IPS-11a (cell line): Measurements from ENCODE around the gene MYRIP.

Experiments
- H3K4me3 ChIP-seq: one replicate; pipeline ENCODE4 v1.5.1; 2013; ENCODE audit warnings: low read depth, low read length, control low read depth

Gene MYRIP

DNA sequence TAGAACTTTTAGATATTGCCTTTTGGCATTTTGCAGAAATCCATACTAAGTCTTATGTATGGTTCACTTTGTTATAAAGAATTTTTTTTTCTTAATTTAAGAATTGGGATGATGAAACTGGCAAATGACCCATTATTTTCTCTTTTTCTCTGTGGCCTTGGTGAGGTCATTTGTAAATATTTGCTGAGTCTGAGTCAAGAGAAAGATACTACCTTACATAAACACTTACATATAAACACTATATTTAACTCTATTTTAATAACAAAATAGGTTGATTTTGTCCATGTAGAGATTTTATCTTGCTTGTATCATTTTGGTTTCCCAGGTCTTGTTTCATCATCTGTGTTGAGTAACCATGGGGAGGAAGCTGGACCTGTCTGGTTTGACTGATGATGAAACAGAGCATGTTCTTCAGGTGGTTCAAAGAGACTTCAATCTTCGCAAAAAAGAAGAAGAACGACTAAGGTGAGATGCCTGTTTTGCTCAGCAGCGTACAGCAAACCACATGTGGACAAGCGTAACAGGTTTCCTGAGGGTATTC is 91.1 kb downstream of the MYRIP start:
- H3K4me3 ChIP-seq = no peak overlapping the region

DNA sequence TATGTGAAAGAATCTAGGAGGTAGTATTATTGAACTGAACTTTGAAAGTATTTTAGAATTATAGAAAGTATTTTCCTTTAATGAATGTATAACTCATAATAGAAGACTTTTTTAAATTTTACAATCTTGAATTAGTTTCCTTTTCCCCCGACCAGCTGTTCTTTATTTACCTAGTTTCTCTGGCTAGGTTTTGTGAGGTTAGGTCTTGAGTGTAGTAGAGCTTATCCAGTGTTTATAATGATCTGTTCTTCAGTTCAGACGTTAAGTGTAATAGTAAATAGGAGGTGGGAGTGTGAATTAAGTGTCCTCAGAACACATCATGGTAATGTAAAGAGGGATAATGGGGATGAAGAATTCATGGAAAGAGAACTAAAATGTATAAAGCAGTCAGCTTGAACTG is 93.8 kb downstream of the MYRIP start:
- no peak overlapping the region for H3K4me3 ChIP-seq

DNA sequence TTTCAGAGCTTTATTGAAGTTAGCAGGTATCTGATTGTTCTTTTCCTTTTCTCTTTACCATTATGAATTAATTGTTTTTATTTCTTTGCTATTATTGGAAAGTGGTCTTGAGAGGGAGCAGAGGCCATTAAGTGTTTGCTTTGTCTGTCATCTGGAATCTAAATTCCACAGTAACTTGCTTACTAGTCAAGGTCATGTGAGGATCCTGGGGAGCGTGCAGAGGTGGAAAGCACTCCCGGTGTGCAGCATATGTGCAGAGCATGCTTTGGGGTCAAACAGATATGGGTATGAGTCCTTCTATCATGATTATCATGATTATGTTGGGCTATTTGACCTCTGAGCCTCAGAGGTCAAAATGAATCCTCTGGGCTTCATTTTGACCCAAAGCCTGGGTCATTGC is 96.4 kb downstream of the MYRIP start:
- no peak overlapping the region for H3K4me3 ChIP-seq

- no peak overlapping the region for H3K4me3 ChIP-seq
Measured at GRCh38 chr3:39907981-39908380, 98.6 kb downstream of the MYRIP start.

DNA sequence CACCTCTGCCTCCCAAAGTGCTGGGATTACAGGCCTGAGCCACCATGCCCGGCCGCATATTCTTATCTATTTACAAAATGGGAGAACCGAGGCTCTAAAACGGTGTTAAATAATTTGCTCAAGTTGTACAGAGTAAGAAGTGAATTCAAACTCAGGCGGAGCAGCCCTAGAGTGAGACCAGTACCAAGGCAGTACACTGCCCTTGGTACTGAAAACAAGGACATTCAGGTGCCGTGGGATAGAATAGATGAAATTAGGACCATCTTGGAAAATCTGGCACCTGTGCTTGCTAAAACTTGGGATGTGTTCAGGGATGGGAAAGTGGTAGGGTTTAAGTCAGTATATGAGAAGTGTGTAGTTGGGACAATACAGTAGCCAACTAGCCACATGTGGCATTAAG is 100.7 kb downstream of the MYRIP start:
- H3K4me3 ChIP-seq = no peak overlapping the region

DNA sequence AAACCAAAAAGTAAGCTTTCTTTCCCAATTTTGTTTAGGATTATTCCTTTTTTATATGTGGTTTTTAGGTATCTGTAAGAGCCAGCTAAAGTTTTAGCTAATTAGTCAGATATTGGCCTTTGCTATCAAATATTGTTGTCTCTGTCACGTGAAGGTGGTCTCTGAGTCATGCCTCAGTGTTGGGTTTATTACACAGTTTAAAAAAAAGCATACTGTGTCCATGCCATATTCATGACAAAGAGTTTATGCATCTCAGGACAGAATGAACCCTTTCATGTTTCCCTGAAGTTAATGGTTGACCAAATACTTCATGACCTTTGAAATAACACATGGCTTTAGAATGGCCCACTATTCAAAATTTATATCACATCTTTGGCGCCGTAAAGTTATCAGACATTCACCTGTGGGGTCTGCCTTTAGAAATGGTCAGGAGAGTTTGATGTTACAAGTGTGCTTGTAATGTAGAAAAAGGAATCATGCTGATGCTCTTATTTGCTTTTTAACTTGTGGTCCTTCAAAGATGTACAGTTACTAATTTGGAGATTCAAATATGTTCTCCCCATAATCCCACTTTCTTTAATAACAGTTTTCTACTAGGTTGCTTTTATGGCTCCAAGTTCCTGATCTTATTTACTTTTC is 101.5 kb downstream of the MYRIP start:
- H3K4me3 ChIP-seq = no peak overlapping the region

DNA sequence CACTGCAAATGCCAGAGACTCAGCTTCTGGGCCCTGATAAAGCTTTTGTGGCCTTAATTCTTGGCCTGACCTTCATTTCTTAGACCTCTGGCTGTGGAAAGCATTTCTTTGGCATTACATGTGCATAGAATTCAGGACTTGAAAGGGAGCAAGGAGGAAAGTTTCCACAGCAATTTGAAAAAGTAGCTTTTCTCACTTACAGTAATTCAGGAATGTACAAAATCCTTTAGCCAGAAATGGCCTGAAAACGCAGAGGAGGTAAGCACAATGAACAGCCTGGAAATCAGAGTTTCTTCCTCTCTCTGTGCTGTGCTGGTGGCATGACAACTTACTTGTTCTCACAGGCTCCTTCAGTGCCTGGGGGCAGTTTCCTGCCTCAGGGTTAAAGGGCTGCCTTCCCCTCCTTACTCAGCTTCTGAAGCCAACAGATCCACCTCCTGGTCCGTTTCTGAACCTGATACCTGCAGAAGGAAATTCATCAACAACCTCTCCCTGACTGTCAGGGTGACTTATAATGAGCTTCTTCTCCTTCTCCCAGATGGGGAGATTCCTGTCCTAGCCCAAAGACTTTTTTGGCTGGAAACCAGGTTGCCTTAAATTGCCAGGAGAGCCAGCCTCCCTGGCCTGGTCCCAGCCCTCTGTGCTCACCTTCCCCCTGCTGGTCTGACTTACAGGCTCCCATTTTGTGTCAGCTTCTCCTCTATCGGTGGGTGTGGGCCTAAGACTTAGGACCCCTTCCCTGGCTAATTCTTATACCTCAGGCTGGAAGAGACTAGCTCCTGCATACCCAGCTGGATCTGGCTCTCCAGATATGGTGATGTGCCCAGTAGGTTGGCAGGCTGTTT is 102.3 kb downstream of the MYRIP start:
- H3K4me3 ChIP-seq = no peak overlapping the region

DNA sequence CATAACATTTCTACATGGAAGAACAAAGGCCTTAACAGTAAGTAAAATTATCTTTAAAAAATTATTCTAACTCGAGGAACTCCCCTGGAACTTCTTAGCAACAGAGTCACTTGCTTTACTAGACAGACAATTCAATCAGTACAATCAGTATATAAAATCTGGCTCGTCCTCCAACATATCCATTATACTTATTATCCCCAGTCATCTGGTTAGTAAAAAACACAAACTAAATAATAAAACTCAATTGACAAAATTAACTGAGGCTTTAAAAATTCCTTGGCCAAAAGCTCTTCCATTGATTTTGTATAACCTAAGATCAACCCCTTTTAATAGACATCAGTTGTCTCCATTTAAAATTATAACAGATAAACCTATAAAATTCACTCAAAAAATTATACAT is 105.6 kb downstream of the MYRIP start:
- H3K4me3 ChIP-seq = no peak overlapping the region

DNA sequence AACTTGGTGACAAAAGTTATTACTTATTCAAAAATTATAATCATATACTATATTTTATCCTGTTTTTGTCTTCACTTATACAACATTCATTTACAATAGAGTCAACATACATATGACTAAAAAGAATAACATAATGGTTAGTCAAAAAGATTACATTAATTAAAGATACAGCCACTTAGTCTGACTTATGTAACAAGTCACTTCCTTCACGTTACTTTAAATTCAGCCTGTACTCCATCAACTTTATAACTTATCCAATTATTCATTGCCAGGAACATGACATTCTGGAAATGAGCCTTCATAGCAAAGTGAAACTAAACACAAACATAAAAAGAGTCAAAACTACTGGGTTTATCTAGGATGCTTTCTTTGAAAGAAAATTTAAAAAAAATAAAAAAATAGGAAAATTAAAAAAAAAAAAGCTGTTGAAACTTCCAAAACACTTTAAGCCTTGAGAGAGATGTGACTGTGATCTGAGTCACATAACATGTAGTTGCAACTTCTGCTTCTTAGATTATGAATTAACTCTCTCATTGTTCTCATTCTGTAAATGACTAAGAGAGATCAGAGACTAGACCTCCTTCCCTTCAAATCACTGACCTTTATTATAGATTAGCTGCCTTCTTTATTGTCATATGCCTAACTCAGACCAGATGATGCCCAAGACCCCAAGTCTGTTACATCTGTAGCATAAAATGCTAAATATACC is 107.8 kb downstream of the MYRIP start:
- no peak overlapping the region for H3K4me3 ChIP-seq

DNA sequence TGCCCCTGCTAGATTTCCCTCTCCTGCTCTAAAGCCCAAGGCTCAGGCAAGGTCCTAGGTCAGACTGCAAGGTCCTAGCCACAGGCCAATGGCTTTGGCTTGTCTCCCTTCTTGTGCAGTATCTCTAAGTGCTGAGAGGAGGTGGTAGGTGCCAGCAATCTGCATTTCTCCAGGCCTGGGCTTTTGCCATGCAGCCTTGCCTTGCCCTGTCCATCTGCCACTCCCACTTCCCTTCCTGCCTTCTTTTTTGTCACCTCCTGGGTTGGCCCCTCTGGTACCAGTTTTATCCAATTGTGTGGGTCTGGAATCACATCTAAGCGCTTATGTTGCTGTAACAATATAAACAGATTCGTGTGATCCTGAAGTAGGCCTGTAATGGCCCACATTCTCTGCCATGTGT is 109.9 kb downstream of the MYRIP start:
- no peak overlapping the region for H3K4me3 ChIP-seq

GRCh38 chr3:39920271-39920670 is 110.9 kb downstream of the MYRIP start:
- H3K4me3 ChIP-seq = no peak overlapping the region

DNA sequence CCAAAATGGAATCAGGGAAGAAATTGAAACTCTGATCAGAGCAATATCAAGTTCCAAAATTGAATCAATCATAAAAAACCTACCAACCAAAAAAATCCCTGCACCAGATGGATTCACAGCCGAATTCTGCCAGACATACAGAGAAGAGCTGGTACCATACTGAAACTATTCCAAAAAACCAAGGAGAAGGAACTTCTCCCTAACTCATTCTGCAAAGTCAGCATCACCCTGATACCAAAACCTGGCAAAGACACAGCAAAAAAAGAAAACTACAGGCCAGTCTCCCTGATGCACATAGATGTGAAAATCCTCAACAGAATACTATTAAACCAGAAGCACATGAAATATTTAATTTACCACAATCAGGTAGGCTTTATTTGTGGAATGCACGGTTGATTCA is 118.1 kb downstream of the MYRIP start:
- no peak overlapping the region for H3K4me3 ChIP-seq

GRCh38 chr3:39933986-39934693 is 124.7 kb downstream of the MYRIP start:
- H3K4me3 ChIP-seq = no peak overlapping the region

- H3K4me3 ChIP-seq = no peak overlapping the region
Measured at GRCh38 chr3:39934696-39935095, 125.3 kb downstream of the MYRIP start.

DNA sequence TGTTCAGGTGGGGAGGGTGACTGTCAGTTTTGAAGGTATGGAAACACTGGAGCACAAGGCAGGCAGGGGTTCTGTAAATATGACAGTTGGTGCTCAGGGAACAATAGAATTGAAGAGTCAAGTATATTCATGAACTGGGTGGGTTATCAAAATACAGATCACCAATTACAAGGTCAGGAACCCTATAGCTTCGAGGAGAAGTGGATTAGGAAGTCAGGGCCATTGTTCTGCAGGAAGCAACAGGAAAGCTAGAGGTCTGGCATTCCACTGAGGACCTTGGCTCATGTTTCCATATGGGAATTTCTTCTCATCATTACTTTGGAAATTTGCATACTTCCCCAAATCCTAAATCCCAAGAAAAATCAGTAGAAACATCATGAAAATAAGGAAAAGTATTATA is 125.9 kb downstream of the MYRIP start:
- no peak overlapping the region for H3K4me3 ChIP-seq

DNA sequence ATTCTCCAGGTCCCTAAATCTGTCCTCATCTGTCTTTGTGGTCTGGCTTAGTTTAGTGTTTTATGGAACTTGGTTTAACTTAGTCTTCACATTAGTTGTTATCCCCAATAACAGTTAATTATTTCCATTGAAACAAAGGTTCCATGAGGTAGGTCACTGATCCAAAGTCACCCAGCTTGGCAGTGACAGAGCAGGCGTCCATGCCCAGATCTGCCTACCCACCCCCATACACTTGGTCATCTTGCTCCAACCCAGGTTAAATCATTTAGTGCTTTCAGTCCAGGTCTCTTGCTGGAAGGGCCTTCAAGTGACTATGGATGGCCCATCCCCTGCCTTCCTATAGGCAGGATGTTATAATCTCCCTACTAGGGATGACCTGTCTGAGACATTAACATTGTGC is 127.4 kb downstream of the MYRIP start:
- no peak overlapping the region for H3K4me3 ChIP-seq

DNA sequence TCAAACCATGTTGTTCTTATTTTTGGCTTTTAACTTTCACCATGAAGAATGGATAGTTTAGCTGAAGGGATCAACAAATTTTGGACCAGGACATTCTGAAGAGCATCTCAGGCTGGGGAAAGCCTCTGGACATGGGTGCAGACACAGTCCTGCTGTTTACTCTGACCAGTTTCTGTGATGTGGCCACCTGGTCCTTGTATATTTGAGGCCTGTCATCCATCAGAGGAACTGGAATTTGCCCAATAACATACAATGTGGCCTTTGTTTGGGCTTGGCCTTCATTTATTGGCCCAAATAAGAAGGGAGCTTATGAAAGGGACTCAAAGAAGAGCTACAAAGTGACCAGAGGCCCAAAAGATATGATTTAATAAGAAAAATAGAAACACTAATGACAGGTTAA is 127.9 kb downstream of the MYRIP start:
- no peak overlapping the region for H3K4me3 ChIP-seq

DNA sequence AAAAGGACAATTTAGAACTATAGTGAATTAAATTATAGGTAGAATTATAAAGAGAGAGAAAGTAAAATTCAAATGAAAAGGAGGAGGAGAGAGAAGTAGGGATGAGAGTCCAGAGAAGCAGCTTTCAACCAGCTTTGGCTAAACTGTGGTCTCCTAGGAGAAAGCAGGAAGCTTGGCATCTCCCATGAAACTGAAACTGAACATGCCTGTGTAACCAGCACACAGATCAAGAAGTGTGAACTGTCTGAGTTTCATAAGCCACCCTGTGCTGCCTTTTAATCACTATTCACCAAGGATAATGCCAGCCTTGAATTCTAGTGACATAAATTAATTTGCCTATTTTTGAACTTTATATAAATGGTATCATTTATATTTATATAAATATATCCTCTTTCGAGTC is 128.5 kb downstream of the MYRIP start:
- H3K4me3 ChIP-seq = no peak overlapping the region

GRCh38 chr3:39941931-39942330 is 132.5 kb downstream of the MYRIP start:
- no peak overlapping the region for H3K4me3 ChIP-seq

- H3K4me3 ChIP-seq = no peak overlapping the region
Measured at GRCh38 chr3:39960515-39961191, 151.2 kb downstream of the MYRIP start.

- H3K4me3 ChIP-seq = no peak overlapping the region
Measured at GRCh38 chr3:39961230-39961629, 151.8 kb downstream of the MYRIP start.
